ENCODE data around the gene PLB1. TPM values are rescaled to one million over a fixed set of nuclear protein-coding genes. Genes with fewer than 3 reads are reported as not detected.

Gene PLB1
- total and polyA plus RNA-seq, 3 experiments from 2014 or later, result 0.16 to 0.39 (median 0.35) TPM

DNA sequence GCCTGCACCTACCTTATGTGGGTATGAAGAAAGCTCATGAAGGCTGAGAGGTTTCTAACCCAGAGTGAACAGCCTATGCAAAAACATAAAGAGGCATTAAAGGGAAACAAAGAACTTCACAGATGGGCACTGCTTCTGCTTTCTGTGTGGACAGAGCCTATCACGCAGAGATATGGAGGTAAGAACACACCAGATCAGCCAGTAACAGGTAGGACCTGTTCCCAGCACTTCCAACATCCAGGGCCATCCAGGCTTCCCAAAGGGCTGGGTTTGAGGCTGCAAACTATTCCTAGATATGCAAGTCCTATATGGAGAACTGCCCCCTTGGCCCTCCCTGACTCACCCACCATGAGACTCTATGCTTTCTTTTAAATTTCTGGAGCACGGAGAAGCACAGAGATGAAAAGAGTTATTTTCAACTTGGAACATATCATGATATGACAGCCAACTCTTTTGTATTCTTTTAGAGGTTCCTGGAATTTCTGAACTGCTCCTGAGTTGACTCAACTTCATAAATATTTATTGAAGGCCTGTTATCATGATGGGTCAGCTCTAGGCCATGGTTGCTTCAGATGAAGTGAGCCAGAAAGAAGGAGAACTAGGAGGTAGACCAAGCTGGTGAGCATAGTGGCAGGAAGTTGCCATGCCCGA is 178.3 kb downstream of the PLB1 start:
- Histone ChIP-seq H3K36me3 (ENCODE audit: insufficient read depth, low read length) (no peaks in the 10 kb centered on the region), H3K27ac (ENCODE audit: low read depth, low read length) (no peak overlapping the region), H3K27me3 (ENCODE audit: insufficient read depth, low read length, poor library complexity, severe bottlenecking) (no peaks in the 10 kb centered on the region), H3K4me3 (ENCODE audit: low read length) (no peak overlapping the region), H3K4me1 (ENCODE audit: insufficient read depth, low read length) (no peaks in the 10 kb centered on the region), H3K9me3 (ENCODE audit: low read length) (no peaks in the 10 kb centered on the region)
- ChIA-PET CTCF (no interaction called here), POLR2A (no interaction called here)
- H3K4me3 Mint-ChIP-seq, result no peak overlapping the region
- peaks cover 0 to 9% (median 4%) of the 10 kb centered on the region in 5 donors for H3K9me3 Mint-ChIP-seq
- H3K27me3 Mint-ChIP-seq, result peaks cover 0 to 2% of the 10 kb centered on the region in 2 donors
- peaks cover 0 to 17% (median 0%) of the 10 kb centered on the region in 3 donors for H3K36me3 Mint-ChIP-seq
- H3K4me1 Mint-ChIP-seq, result no peaks in the 10 kb centered on the region
- peak overlapping the region in 2 of 8 donors; percentile 30 to 65 for H3K27ac Mint-ChIP-seq
- no peak for DNase-seq

DNA sequence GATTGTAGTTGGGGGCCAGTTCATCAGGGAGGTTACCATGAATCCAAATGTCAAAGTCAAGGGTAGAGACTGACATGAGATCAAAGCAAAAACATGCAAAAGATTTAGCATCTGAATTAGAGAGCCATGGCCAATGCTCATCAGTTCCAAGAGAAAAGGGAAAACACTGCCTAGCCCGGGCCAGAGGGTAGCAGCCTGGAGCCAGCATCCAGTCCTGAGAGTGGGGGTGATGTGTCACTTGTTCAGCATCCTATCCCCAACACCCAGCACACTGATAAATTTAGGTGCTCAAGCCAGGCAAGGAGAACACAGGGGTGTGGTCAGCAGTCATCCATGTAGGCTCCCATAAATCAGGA is 178.8 kb downstream of the PLB1 start:
- H3K27ac Mint-ChIP-seq, result peak overlapping the region in 1 of 8 donors; percentile 30
- ChIA-PET CTCF (no interaction called here), POLR2A (no interaction called here)
- DNase-seq, result no peak
- H3K27ac ChIP-seq (ENCODE audit: low read depth, low read length), result no peak overlapping the region
- no peak overlapping the region for H3K4me3 Mint-ChIP-seq
- H3K36me3 ChIP-seq (ENCODE audit: insufficient read depth, low read length), result no peaks in the 10 kb centered on the region
- H3K27me3 Mint-ChIP-seq, result peaks cover 0 to 2% of the 10 kb centered on the region in 2 donors
- no peaks in the 10 kb centered on the region for H3K9me3 ChIP-seq (ENCODE audit: low read length)
- peaks cover 0 to 17% (median 0%) of the 10 kb centered on the region in 3 donors for H3K36me3 Mint-ChIP-seq
- H3K9me3 Mint-ChIP-seq, result peaks cover 0 to 9% (median 4%) of the 10 kb centered on the region in 5 donors
- no peak overlapping the region for H3K4me3 ChIP-seq (ENCODE audit: low read length)
- H3K4me1 ChIP-seq (ENCODE audit: insufficient read depth, low read length), result no peaks in the 10 kb centered on the region
- H3K27me3 ChIP-seq (ENCODE audit: insufficient read depth, low read length, poor library complexity, severe bottlenecking), result no peaks in the 10 kb centered on the region
- peaks cover 0 to 4% (median 0%) of the 10 kb centered on the region in 3 donors for H3K4me1 Mint-ChIP-seq

DNA sequence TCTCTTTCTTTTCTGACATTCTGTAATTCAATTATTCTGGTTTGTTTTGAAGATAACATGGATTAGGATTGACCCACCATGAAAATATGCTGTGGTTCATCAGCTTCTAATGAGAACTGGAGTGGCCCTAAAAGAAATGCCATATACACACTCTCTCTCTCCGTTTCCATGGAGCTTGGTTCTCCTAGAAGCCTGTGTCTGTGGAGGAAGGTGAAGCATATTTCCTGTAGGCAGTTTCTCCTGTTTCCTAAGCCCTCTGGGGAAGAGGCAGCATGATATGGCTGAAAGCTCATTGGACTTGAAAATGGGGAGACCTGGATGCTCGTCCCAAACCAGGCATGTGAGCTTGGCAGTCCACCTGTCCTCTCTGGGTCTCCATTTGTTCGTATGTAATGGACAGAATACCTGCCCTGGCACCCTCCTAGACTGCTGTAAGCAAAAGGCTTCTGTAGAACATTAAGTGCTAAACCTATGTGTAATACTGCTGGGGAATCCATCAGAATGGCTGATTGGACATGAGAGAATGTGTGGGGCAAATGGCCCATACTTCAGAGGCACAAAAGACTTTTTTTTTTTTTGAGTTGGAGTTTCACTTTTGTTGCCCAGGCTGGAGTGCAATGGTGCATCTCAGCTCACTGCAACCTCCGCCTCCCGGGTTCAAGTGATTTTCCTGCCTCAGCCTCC is 180.4 kb downstream of the PLB1 start:
- peaks cover 0 to 2% of the 10 kb centered on the region in 2 donors for H3K27me3 Mint-ChIP-seq
- ChIA-PET CTCF (no interaction called here), POLR2A (no interaction called here)
- no peaks in the 10 kb centered on the region for H3K36me3 ChIP-seq (ENCODE audit: insufficient read depth, low read length)
- H3K36me3 Mint-ChIP-seq, result peaks cover 0 to 17% (median 0%) of the 10 kb centered on the region in 3 donors
- H3K4me1 Mint-ChIP-seq, result peaks cover 11 to 13% (median 11%) of the 10 kb centered on the region in 3 donors
- peaks cover 0 to 9% (median 4%) of the 10 kb centered on the region in 5 donors for H3K9me3 Mint-ChIP-seq
- H3K4me1 ChIP-seq (ENCODE audit: insufficient read depth, low read length), result peaks cover 10% of the 10 kb centered on the region
- H3K27ac ChIP-seq (ENCODE audit: low read depth, low read length), result no peak overlapping the region
- no peaks in the 10 kb centered on the region for H3K9me3 ChIP-seq (ENCODE audit: low read length)
- H3K4me3 Mint-ChIP-seq, result no peak overlapping the region
- no peak overlapping the region for H3K4me3 ChIP-seq (ENCODE audit: low read length)
- no peak for DNase-seq
- peak overlapping the region in 2 of 8 donors; percentile 18 for H3K27ac Mint-ChIP-seq
- H3K27me3 ChIP-seq (ENCODE audit: insufficient read depth, low read length, poor library complexity, severe bottlenecking), result no peaks in the 10 kb centered on the region

DNA sequence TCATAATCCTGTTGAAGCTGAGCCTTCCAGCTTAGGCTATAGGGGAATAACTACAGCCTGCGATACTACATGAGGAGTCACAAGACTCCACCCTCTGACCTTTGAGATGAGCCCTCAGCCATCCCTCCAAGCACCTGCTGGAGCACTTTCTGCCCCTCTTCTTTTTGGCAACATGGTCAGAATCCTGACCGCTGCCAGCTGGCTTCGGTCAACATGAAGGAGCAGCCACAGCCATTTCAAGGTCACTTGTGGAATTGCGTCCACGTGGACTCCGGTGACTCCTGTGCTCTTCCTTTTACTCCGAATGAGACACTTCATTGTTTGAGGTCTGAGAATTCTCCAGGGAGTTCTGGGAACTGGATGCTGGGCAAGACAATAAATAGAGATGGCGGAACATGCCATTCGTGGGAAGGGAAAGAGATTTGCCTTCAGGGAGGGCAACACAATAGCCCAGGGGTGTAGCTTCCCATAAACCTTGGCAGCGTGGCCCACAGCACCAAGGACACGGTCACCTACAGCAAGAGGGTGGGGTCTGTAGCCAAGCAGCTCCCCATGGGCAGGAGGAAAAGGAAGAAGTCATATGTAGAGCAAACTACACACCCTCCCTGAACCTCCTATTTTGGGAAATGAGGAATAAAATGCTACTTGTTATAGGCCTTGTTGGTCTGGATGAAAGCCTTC is 182.5 kb downstream of the PLB1 start:
- Mint-ChIP-seq H3K36me3 (peaks cover 0 to 4% (median 0%) of the 10 kb centered on the region in 3 donors), H3K4me3 (no peak overlapping the region), H3K27me3 (no peaks in the 10 kb centered on the region), H3K9me3 (peaks cover 0 to 2% (median 0%) of the 10 kb centered on the region in 5 donors), H3K27ac (peak overlapping the region in 4 of 8 donors; percentile 32 to 69 (median 50)), H3K4me1 (peaks cover 19 to 20% (median 19%) of the 10 kb centered on the region in 3 donors)
- H3K4me3 ChIP-seq (ENCODE audit: low read length), result no peak overlapping the region
- no peaks in the 10 kb centered on the region for H3K27me3 ChIP-seq (ENCODE audit: insufficient read depth, low read length, poor library complexity, severe bottlenecking)
- H3K36me3 ChIP-seq (ENCODE audit: insufficient read depth, low read length), result no peaks in the 10 kb centered on the region
- no peaks in the 10 kb centered on the region for H3K9me3 ChIP-seq (ENCODE audit: low read length)
- CTCF ChIA-PET, result interaction anchor here (2.5 kb wide), 1 partner anchor 84 kb away, joined by 10 read pairs; no protein-coding TSS in a partner anchor
- DNase-seq, result no peak
- no peak overlapping the region for H3K27ac ChIP-seq (ENCODE audit: low read depth, low read length)
- POLR2A ChIA-PET, result no interaction called here
- peaks cover 23% of the 10 kb centered on the region for H3K4me1 ChIP-seq (ENCODE audit: insufficient read depth, low read length)

DNA sequence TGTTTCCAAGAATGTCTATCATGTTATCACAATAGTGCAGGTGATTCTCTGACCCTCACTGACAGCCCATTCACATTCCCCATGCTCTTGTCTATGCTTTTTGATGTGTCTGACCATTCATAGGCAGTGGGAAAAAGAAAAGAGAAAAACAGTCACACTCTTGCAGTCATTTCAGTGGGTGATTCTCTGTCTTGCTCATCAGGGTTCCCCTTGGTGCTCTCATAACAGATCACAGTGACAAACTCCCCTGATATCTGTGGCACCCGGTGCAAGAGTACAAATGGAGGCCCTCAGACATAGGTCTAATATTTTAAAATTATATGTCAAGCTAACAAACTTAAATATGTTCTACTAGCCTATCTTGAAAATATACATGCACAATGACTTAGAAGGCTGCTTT is 183.1 kb downstream of the PLB1 start:
- DNase-seq, result no peak
- POLR2A ChIA-PET, result interaction anchor here (0.6 kb wide), 1 partner anchor 11 kb away, joined by 4 read pairs; no protein-coding TSS in a partner anchor
- H3K36me3 Mint-ChIP-seq, result no peaks in the 10 kb centered on the region
- no peak overlapping the region for H3K27ac ChIP-seq (ENCODE audit: low read depth, low read length)
- H3K4me3 ChIP-seq (ENCODE audit: low read length), result no peak overlapping the region
- H3K4me3 Mint-ChIP-seq, result no peak overlapping the region
- peak overlapping the region in 5 of 8 donors; percentile 44 to 82 (median 70) for H3K27ac Mint-ChIP-seq
- no peaks in the 10 kb centered on the region for H3K27me3 ChIP-seq (ENCODE audit: insufficient read depth, low read length, poor library complexity, severe bottlenecking)
- H3K9me3 ChIP-seq (ENCODE audit: low read length), result no peaks in the 10 kb centered on the region
- H3K9me3 Mint-ChIP-seq, result no peaks in the 10 kb centered on the region
- H3K4me1 ChIP-seq (ENCODE audit: insufficient read depth, low read length), result peaks cover 23% of the 10 kb centered on the region
- no peaks in the 10 kb centered on the region for H3K27me3 Mint-ChIP-seq
- CTCF ChIA-PET, result interaction anchor here (2.5 kb wide), 1 partner anchor 84 kb away, joined by 10 read pairs; no protein-coding TSS in a partner anchor
- H3K4me1 Mint-ChIP-seq, result peaks cover 19 to 20% (median 19%) of the 10 kb centered on the region in 3 donors
- H3K36me3 ChIP-seq (ENCODE audit: insufficient read depth, low read length), result no peaks in the 10 kb centered on the region

DNA sequence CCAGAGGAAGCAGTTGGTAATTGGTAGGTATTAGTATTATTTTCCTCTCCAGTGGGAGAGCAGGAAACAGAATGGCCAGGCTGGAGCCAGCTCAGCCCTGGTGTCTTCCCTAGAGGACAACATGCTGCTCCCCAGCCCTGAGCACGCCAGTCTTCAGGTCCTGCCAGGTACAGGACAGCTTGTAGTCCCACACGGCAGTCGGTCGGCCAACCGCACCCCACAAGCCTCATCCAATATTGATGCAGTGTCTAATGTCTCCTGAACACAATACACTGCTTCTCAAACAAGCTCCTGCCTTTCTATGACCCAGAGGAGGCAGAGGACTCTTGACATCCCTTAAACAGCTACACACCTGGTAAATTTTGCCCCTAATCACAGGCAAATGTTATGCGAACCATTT is 184.8 kb downstream of the PLB1 start:
- no peak overlapping the region for H3K27ac ChIP-seq (ENCODE audit: low read depth, low read length)
- H3K36me3 Mint-ChIP-seq, result no peaks in the 10 kb centered on the region
- peak overlapping the region in 3 of 7 donors; percentile 7 to 52 (median 49) for H3K4me3 Mint-ChIP-seq
- H3K36me3 ChIP-seq (ENCODE audit: insufficient read depth, low read length), result no peaks in the 10 kb centered on the region
- ChIA-PET POLR2A (no interaction called here), CTCF (interaction anchor here (1.0 to 1.3 kb wide), 2 partner anchors 10 to 87 kb away, joined by 3 to 5 read pairs; no protein-coding TSS in a partner anchor)
- no peaks in the 10 kb centered on the region for H3K27me3 ChIP-seq (ENCODE audit: insufficient read depth, low read length, poor library complexity, severe bottlenecking)
- H3K4me1 Mint-ChIP-seq, result peaks cover 19 to 26% (median 25%) of the 10 kb centered on the region in 3 donors
- no peak for DNase-seq
- H3K9me3 ChIP-seq (ENCODE audit: low read length), result no peaks in the 10 kb centered on the region
- peaks cover 23% of the 10 kb centered on the region for H3K4me1 ChIP-seq (ENCODE audit: insufficient read depth, low read length)
- no peaks in the 10 kb centered on the region for H3K27me3 Mint-ChIP-seq
- peak overlapping the region; percentile 57 to 98 (median 88) for H3K27ac Mint-ChIP-seq
- no peaks in the 10 kb centered on the region for H3K9me3 Mint-ChIP-seq
- no peak overlapping the region for H3K4me3 ChIP-seq (ENCODE audit: low read length)

DNA sequence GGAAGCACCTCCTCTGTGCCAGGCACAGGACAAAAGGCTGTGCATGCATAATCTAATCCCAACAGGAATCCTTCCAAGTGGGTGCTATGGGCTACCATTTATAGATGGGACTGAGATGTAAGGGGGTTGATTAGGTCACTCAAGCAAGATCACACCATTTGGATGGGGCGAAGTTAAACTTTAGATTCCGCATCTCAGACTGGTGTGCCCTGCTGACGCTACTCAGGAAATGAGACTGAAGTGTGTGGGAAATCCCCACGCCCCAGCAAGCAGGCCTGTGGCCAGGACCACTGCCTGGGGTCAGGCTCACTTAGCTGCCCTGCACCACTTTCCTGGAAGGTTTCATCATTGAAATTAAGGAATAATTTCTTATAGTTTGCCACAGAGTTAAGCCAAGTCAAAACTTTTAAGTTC is 185.3 kb downstream of the PLB1 start:
- Histone ChIP-seq H3K4me1 (ENCODE audit: insufficient read depth, low read length) (peaks cover 23% of the 10 kb centered on the region), H3K36me3 (ENCODE audit: insufficient read depth, low read length) (no peaks in the 10 kb centered on the region), H3K4me3 (ENCODE audit: low read length) (no peak overlapping the region), H3K27ac (ENCODE audit: low read depth, low read length) (no peak overlapping the region), H3K9me3 (ENCODE audit: low read length) (no peaks in the 10 kb centered on the region), H3K27me3 (ENCODE audit: insufficient read depth, low read length, poor library complexity, severe bottlenecking) (no peaks in the 10 kb centered on the region)
- H3K4me1 Mint-ChIP-seq, result peaks cover 19 to 26% (median 25%) of the 10 kb centered on the region in 3 donors
- no peaks in the 10 kb centered on the region for H3K9me3 Mint-ChIP-seq
- ChIA-PET POLR2A (no interaction called here), CTCF (interaction anchor here (1.0 to 1.3 kb wide), 2 partner anchors 11 to 87 kb away, joined by 3 to 5 read pairs; no protein-coding TSS in a partner anchor)
- peak; percentile 29 to 73 (median 45) for DNase-seq
- H3K4me3 Mint-ChIP-seq, result peak overlapping the region in 6 of 7 donors; percentile 4 to 52 (median 23)
- H3K36me3 Mint-ChIP-seq, result no peaks in the 10 kb centered on the region
- no peaks in the 10 kb centered on the region for H3K27me3 Mint-ChIP-seq
- H3K27ac Mint-ChIP-seq, result peak overlapping the region; percentile 57 to 98 (median 88)
